ENCODE measurements around the gene MAML2.

DNA sequence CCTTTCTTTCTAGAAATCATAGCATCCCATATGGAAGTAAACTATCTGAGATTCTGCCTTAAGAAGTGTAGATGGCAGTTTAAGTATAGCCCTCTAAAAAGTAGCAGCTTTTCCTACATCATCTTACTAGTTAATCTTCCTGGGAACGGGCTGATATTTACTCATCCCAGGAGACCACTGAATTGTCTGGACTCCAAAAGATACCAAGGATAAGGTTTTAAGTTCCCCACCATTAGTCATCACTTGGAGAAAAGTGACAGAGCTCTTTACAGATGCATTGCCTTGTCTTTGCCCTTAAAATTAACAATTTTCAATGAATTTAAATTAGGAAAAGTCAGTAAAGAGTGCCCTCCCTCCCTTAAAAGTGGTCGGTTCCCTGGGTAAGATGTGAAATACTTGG is 129.5 kb downstream of the MAML2 start:
- TF ChIP-seq, protein P1, sequence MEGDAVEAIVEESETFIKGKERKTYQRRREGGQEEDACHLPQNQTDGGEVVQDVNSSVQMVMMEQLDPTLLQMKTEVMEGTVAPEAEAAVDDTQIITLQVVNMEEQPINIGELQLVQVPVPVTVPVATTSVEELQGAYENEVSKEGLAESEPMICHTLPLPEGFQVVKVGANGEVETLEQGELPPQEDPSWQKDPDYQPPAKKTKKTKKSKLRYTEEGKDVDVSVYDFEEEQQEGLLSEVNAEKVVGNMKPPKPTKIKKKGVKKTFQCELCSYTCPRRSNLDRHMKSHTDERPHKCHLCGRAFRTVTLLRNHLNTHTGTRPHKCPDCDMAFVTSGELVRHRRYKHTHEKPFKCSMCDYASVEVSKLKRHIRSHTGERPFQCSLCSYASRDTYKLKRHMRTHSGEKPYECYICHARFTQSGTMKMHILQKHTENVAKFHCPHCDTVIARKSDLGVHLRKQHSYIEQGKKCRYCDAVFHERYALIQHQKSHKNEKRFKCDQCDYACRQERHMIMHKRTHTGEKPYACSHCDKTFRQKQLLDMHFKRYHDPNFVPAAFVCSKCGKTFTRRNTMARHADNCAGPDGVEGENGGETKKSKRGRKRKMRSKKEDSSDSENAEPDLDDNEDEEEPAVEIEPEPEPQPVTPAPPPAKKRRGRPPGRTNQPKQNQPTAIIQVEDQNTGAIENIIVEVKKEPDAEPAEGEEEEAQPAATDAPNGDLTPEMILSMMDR (IDR thresholded peaks at IDR 0.05): no peak
- no peak for TF ChIP-seq POLR2A (IDR thresholded peaks at IDR 0.05)
